Smooth muscle cell (in vitro differentiated cells): ENCODE results near the gene CLPSL1. TPM values are rescaled to one million over a fixed set of nuclear protein-coding genes. Genes with fewer than 3 reads are reported as not detected.

Experiments used
- DNase-seq: peaks from one replicate; lab custom pipeline; 2025; ENCODE audit not compliant: unreplicated experiment; lab: John Stamatoyannopoulos, UW
- H2AFZ ChIP-seq: fragments of 200-600 bp; sonication (generic); 2 replicates; pipeline ENCODE4 v1.6.0; 2016; ENCODE audit warnings: antibody characterized with exemption, low read depth, mild to moderate bottlenecking
- H3F3A ChIP-seq: fragments of 200-600 bp; sonication (generic); 2 replicates; pipeline ENCODE4 v1.6.0; 2017; ENCODE audit warnings: antibody characterized with exemption, low read depth
- H3K27ac ChIP-seq: fragments of 200-600 bp; sonication (generic); 2 replicates; pipeline ENCODE4 v1.5.1; 2016; ENCODE audit warnings: low read depth, mild to moderate bottlenecking
- H3K27me3 ChIP-seq: fragments of 200-600 bp; sonication (generic); 2 replicates; pipeline ENCODE4 v1.6.1; 2016; ENCODE audit warnings: low read depth, mild to moderate bottlenecking
- H3K36me3 ChIP-seq: fragments of 200-600 bp; sonication (generic); 2 replicates; pipeline ENCODE4 v1.5.1; 2016; ENCODE audit warnings: low read depth
- H3K4me1 ChIP-seq: fragments of 200-600 bp; sonication (generic); 2 replicates; pipeline ENCODE4 v1.5.1; 2016; ENCODE audit warnings: low read depth
- H3K4me2 ChIP-seq: fragments of 200-600 bp; sonication (generic); 2 replicates; pipeline ENCODE4 v1.6.0; 2016; ENCODE audit warnings: mild to moderate bottlenecking
- H3K4me3 ChIP-seq: fragments of 200-600 bp; sonication (generic); 2 replicates; pipeline ENCODE4 v1.5.1; 2016; ENCODE audit warnings: mild to moderate bottlenecking
- H3K79me2 ChIP-seq: fragments of 200-600 bp; sonication (generic); 2 replicates; pipeline ENCODE4 v1.6.0; 2016; ENCODE audit warnings: low read depth, mild to moderate bottlenecking
- H3K9ac ChIP-seq: fragments of 200-600 bp; sonication (generic); 2 replicates; pipeline ENCODE4 v1.6.0; 2016; ENCODE audit warnings: low read depth
- H3K9me3 ChIP-seq: fragments of 200-600 bp; sonication (generic); replicated peaks from 2 replicates; pipeline ENCODE4 v1.5.1; 2016; ENCODE audit warnings: low read depth
- H4K20me1 ChIP-seq: fragments of 200-600 bp; sonication (generic); 2 replicates; pipeline ENCODE4 v1.6.0; 2016; ENCODE audit warnings: low read depth
- CTCF ChIP-seq: fragments of 200-600 bp; sonication (generic); IDR thresholded peaks from 2 replicates; pipeline ENCODE4 v1.5.1; 2017; ENCODE audit warnings: borderline replicate concordance, mild to moderate bottlenecking, antibody characterized with exemption; ENCODE audit not compliant: insufficient read depth, poor library complexity, severe bottlenecking
- WGBS: methylation state at CpG from one replicate; pipeline ENCODE4 v1.1.7; 2016; ENCODE audit warnings: low lambda C conversion rate; 5-methylcytosine and 5-hydroxymethylcytosine counted together
- polyA plus RNA-seq: library from polyadenylated mRNA; unstranded; fragments of >200 nt; fragmentation: Nextera tagmentation; extraction: Ambion mirVana; gene quantifications from 2 replicates; pipeline ENCODE4 v1.2.1, GENCODE V29; 2016
- total RNA-seq: library from RNA; depleted of rRNA; stranded (reverse); fragments of >200 nt; gene quantifications from 2 replicates; pipeline ENCODE4 v1.2.3, GENCODE V29; 2014

Gene CLPSL1
- total and polyA plus RNA-seq, 2 experiments from 2014 or later: not detected

DNA sequence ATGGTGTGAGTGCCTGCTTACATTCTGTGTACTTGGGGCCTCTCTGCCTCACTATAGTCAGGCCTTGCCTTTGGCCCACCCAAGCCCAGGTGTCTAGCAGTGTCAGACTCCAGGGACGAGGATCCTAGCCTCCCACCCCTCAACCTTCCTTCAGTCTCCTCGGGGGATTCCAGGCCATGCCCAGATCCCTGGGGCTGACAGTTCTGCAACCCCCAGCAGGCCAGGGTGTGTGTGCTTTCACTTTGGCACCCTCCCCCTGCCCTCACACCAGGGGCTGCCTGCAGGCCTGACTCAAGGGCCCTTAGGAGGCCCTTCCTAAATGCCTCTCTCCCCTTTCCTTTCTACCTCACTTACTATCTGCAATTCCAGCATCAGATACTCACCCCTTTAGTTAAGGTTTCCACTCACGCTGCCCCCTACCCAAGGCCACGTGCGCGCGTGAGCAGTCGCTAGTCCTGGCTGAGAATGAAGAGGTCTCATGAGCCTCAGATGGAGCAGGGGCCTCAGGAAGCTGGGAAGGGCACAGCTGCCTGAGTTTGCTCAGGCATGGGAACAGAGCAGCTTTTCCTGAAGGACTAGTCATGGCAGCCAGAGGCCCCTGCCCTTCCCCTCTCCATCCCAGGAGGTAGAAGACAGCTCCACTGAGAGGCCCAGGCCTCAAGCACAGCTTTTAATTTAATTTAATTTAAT lies 17.2 kb downstream of the CLPSL1 start:
- no peaks in the 10 kb centered on the region for H3K36me3 ChIP-seq
- H3K27ac ChIP-seq: no peak overlapping the region
- no peaks in the 10 kb centered on the region for H3F3A ChIP-seq
- H3K4me2 ChIP-seq: no peak overlapping the region
- H3K27me3 ChIP-seq: no peaks in the 10 kb centered on the region
- H2AFZ ChIP-seq: no peak overlapping the region
- 87% methylated on average over 8 of the region's 8 CpGs for WGBS
- no peaks in the 10 kb centered on the region for H3K9me3 ChIP-seq
- H3K4me3 ChIP-seq: no peak overlapping the region
- no peaks in the 10 kb centered on the region for H3K4me1 ChIP-seq
- no peak for TF ChIP-seq CTCF
- H3K79me2 ChIP-seq: no peaks in the 10 kb centered on the region
- H3K9ac ChIP-seq: no peak overlapping the region
- no peaks in the 10 kb centered on the region for H4K20me1 ChIP-seq
- DNase-seq: no peak

DNA sequence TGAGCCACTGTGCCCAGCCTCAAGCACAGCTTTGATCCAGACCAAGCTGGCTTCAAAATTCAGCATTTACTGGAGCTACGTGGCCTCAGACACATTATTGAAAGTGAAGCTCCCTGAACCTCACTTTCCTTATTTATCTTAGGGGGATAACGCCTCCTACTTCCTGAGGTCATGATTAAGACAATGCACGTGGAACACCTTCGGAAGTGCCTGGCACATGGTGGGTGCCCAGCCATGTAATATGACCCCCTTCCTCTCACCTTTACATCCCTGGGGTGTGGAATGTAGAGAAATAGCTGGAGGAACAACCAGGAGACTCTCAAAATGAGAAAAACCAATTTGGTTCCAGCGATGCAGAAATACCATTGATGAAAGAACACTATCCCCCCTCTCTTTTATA lies 17.9 kb downstream of the CLPSL1 start:
- DNase-seq: no peak
- H3K4me3 ChIP-seq: no peak overlapping the region
- H3K4me1 ChIP-seq: no peaks in the 10 kb centered on the region
- H3K27me3 ChIP-seq: no peaks in the 10 kb centered on the region
- 86% methylated on average over 5 of the region's 5 CpGs for WGBS
- no peak overlapping the region for H3K4me2 ChIP-seq
- H3K27ac ChIP-seq: no peak overlapping the region
- H3K9me3 ChIP-seq: no peaks in the 10 kb centered on the region
- H2AFZ ChIP-seq: no peak overlapping the region
- H3F3A ChIP-seq: no peaks in the 10 kb centered on the region
- no peak for TF ChIP-seq CTCF
- no peaks in the 10 kb centered on the region for H3K36me3 ChIP-seq
- no peaks in the 10 kb centered on the region for H3K79me2 ChIP-seq
- H4K20me1 ChIP-seq: no peaks in the 10 kb centered on the region
- no peak overlapping the region for H3K9ac ChIP-seq

GRCh38 chr6:35801148-35801547 lies 20.3 kb downstream of the CLPSL1 start:
- WGBS: 69% methylated on average over 3 of the region's 3 CpGs
- no peak for DNase-seq
- Histone ChIP-seq H3K4me1 (no peaks in the 10 kb centered on the region), H4K20me1 (no peaks in the 10 kb centered on the region), H3K4me2 (no peak overlapping the region), H3K27me3 (peaks cover 3% of the 10 kb centered on the region), H3K9me3 (no peaks in the 10 kb centered on the region), H3K79me2 (no peaks in the 10 kb centered on the region), H3K9ac (no peak overlapping the region), H3K36me3 (no peaks in the 10 kb centered on the region), H3K27ac (no peak overlapping the region), H2AFZ (no peak overlapping the region), H3F3A (no peaks in the 10 kb centered on the region), H3K4me3 (no peak overlapping the region)
- TF ChIP-seq CTCF: no peak
